ENCODE results near the gene BHLHE40. TPM values are rescaled to one million over a fixed set of nuclear protein-coding genes. Genes with fewer than 3 reads are reported as not detected.

The BHLHE40 gene
- total RNA-seq, 1 donor from 2014 or later: 15.2 TPM

GRCh38 chr3:5019411-5020241 is 40.4 kb downstream of the BHLHE40 start:
- no peak overlapping the region for H3K4me3 Mint-ChIP-seq (ENCODE audit: unreplicated experiment)
- TF ChIP-seq, protein P1, sequence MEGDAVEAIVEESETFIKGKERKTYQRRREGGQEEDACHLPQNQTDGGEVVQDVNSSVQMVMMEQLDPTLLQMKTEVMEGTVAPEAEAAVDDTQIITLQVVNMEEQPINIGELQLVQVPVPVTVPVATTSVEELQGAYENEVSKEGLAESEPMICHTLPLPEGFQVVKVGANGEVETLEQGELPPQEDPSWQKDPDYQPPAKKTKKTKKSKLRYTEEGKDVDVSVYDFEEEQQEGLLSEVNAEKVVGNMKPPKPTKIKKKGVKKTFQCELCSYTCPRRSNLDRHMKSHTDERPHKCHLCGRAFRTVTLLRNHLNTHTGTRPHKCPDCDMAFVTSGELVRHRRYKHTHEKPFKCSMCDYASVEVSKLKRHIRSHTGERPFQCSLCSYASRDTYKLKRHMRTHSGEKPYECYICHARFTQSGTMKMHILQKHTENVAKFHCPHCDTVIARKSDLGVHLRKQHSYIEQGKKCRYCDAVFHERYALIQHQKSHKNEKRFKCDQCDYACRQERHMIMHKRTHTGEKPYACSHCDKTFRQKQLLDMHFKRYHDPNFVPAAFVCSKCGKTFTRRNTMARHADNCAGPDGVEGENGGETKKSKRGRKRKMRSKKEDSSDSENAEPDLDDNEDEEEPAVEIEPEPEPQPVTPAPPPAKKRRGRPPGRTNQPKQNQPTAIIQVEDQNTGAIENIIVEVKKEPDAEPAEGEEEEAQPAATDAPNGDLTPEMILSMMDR (IDR thresholded peaks at IDR 0.05; ENCODE audit: unreplicated experiment): no peak
- no peak overlapping the region for H3K27ac Mint-ChIP-seq (ENCODE audit: unreplicated experiment)
- H3K27me3 Mint-ChIP-seq (ENCODE audit: unreplicated experiment): peaks cover 7% of the 10 kb centered on the region
- no peak for DNase-seq (ENCODE audit: low spot score)
- H3K9me3 Mint-ChIP-seq (ENCODE audit: unreplicated experiment): no peaks in the 10 kb centered on the region
- no peaks in the 10 kb centered on the region for H3K36me3 Mint-ChIP-seq (ENCODE audit: low read depth, unreplicated experiment)
- H3K4me1 Mint-ChIP-seq (ENCODE audit: unreplicated experiment): peaks cover 22% of the 10 kb centered on the region

DNA sequence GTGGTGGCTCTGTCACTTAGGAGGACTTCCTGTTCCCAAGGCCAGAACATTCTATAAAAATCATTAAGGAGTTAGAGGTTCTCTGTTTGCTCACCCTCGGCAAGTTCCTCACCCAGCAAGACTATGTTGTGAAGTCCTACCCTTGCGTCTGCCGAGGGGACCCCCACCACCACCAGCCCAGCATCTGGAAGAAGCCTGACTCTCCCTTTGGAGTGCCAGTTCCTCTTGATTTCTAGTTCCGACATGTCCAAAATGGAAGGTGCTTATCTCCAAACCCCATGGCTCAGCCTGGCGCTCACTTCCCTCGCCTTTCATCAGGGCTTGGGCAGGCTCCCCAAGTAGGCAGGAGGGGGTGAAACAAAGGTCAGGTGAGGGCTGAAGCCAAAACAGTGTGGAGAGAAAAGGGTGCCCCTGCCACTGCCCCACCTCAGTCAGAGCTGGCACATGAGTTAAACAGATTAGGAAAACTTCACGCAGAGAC is 41.0 kb downstream of the BHLHE40 start:
- Mint-ChIP-seq H3K36me3 (ENCODE audit: low read depth, unreplicated experiment) (no peaks in the 10 kb centered on the region), H3K27ac (ENCODE audit: unreplicated experiment) (no peak overlapping the region), H3K4me1 (ENCODE audit: unreplicated experiment) (peaks cover 19% of the 10 kb centered on the region)

GRCh38 chr3:5021116-5022092 is 42.2 kb downstream of the BHLHE40 start:
- Mint-ChIP-seq H3K9me3 (ENCODE audit: unreplicated experiment) (no peaks in the 10 kb centered on the region), H3K27ac (ENCODE audit: unreplicated experiment) (no peak overlapping the region), H3K4me1 (ENCODE audit: unreplicated experiment) (peaks cover 16% of the 10 kb centered on the region), H3K27me3 (ENCODE audit: unreplicated experiment) (peaks cover 14% of the 10 kb centered on the region), H3K4me3 (ENCODE audit: unreplicated experiment) (no peak overlapping the region), H3K36me3 (ENCODE audit: low read depth, unreplicated experiment) (no peaks in the 10 kb centered on the region)
- no peak for DNase-seq (ENCODE audit: low spot score)
- TF ChIP-seq, protein P1 (IDR thresholded peaks at IDR 0.05; ENCODE audit: unreplicated experiment): no peak

More for the DNA sequence above, 41.0 kb downstream of the BHLHE40 start:
- H3K4me3 Mint-ChIP-seq (ENCODE audit: unreplicated experiment): no peak overlapping the region
- DNase-seq (ENCODE audit: low spot score): no peak
- H3K27me3 Mint-ChIP-seq (ENCODE audit: unreplicated experiment): peaks cover 9% of the 10 kb centered on the region
- TF ChIP-seq, protein P1 (IDR thresholded peaks at IDR 0.05; ENCODE audit: unreplicated experiment): no peak
- no peaks in the 10 kb centered on the region for H3K9me3 Mint-ChIP-seq (ENCODE audit: unreplicated experiment)

DNA sequence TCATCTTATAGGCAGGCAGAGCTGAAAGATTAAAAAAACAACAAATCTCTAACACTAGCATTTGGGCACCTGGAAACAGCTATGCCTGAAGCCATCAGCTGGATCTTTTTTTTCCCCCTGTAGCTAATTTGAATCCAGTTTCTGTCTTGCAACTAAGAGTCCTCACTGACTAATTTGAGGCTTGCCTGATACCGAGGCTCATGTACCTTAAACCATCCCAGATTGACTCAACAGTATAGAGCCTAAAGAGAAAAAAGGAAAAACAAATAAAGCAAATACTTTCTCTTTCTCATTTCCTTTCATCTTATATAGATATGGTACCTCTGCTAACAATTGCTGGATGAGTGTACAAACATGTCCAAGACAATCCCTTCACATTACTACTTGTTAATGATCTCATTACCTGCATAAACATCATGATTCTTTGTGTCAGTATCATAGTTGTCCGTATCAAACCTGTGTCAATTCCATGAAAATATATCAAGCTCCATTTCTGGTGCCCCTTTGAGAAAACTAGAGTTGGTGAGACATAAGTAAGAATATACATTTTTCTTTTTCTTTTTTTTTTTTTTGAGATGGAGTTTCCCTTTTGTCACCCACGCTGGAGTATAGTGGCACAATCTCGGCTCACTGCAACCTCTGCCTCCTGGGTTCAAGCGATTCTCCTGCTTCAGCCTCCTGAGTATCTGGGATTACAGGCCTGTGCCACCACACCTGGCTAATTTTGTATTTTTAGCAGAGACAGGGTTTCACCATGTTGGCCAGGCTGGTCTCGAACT is 43.1 kb downstream of the BHLHE40 start:
- peaks cover 10% of the 10 kb centered on the region for H3K27me3 Mint-ChIP-seq (ENCODE audit: unreplicated experiment)
- no peaks in the 10 kb centered on the region for H3K36me3 Mint-ChIP-seq (ENCODE audit: low read depth, unreplicated experiment)
- TF ChIP-seq, protein P1 (IDR thresholded peaks at IDR 0.05; ENCODE audit: unreplicated experiment): no peak
- no peak for DNase-seq (ENCODE audit: low spot score)
- H3K9me3 Mint-ChIP-seq (ENCODE audit: unreplicated experiment): no peaks in the 10 kb centered on the region
- no peak overlapping the region for H3K27ac Mint-ChIP-seq (ENCODE audit: unreplicated experiment)
- H3K4me1 Mint-ChIP-seq (ENCODE audit: unreplicated experiment): peaks cover 9% of the 10 kb centered on the region
- no peak overlapping the region for H3K4me3 Mint-ChIP-seq (ENCODE audit: unreplicated experiment)
